ENCODE data around the gene ZNF506.
"Not testable (repeated sequence)": the region's sequence is repeated elsewhere in the genome, so short reads cannot be mapped to it uniquely, and the experiment has no call there.

ZNF506 gene

GRCh38 chr19:19820774-19821320 lies 703 bp downstream of the ZNF506 start:
- intact Hi-C loops (cut with micrococcal nuclease): loop anchor here (5.0 kb wide), 2 partner anchors 46 to 159 kb away; partner anchors contain the start of genes ATP13A1 and ZNF253
- H3K9me3 Mint-ChIP-seq: peaks cover 74% of the 10 kb centered on the region
- H3K36me3 Mint-ChIP-seq (ENCODE audit: low read depth): peaks cover 59% of the 10 kb centered on the region
- no peaks in the 10 kb centered on the region for H3K27me3 Mint-ChIP-seq
- H3K4me3 Mint-ChIP-seq: peak overlapping the region; percentile 97
- peaks cover 8% of the 10 kb centered on the region for H3K4me1 Mint-ChIP-seq (ENCODE audit: low read depth)
- H3K27ac Mint-ChIP-seq: peak overlapping the region; percentile 98

GRCh38 chr19:19817357-19817756 lies 4.2 kb downstream of the ZNF506 start:
- H3K36me3 Mint-ChIP-seq (ENCODE audit: low read depth): peaks cover 90% of the 10 kb centered on the region
- no peak overlapping the region for H3K4me3 Mint-ChIP-seq
- peaks cover 82% of the 10 kb centered on the region for H3K9me3 Mint-ChIP-seq
- no peaks in the 10 kb centered on the region for H3K27me3 Mint-ChIP-seq
- intact Hi-C loops (cut with micrococcal nuclease): loop anchor here (10.0 kb wide), 1 partner anchor 103 kb away; no protein-coding TSS in a partner anchor
- peaks cover 8% of the 10 kb centered on the region for H3K4me1 Mint-ChIP-seq (ENCODE audit: low read depth)
- H3K27ac Mint-ChIP-seq: no peak overlapping the region

GRCh38 chr19:19816679-19817078 lies 4.9 kb downstream of the ZNF506 start:
- H3K27me3 Mint-ChIP-seq: no peaks in the 10 kb centered on the region
- intact Hi-C loops (cut with micrococcal nuclease): loop anchor here (10.0 kb wide), 1 partner anchor 102 kb away; no protein-coding TSS in a partner anchor
- no peak overlapping the region for H3K4me3 Mint-ChIP-seq
- peaks cover 97% of the 10 kb centered on the region for H3K36me3 Mint-ChIP-seq (ENCODE audit: low read depth)
- no peak overlapping the region for H3K27ac Mint-ChIP-seq
- peaks cover 8% of the 10 kb centered on the region for H3K4me1 Mint-ChIP-seq (ENCODE audit: low read depth)
- peaks cover 88% of the 10 kb centered on the region for H3K9me3 Mint-ChIP-seq

- intact Hi-C loops (cut with micrococcal nuclease): loop anchor here (10.0 kb wide), 1 partner anchor 97 kb away; no protein-coding TSS in a partner anchor
- peaks cover 65% of the 10 kb centered on the region for H3K9me3 Mint-ChIP-seq
- peaks cover 97% of the 10 kb centered on the region for H3K36me3 Mint-ChIP-seq (ENCODE audit: low read depth)
- H3K4me3 Mint-ChIP-seq; H3K27me3 Mint-ChIP-seq; H3K4me1 Mint-ChIP-seq (ENCODE audit: low read depth); H3K27ac Mint-ChIP-seq: not testable (repeated sequence)
Observed at GRCh38 chr19:19811999-19812398, 9.6 kb downstream of the ZNF506 start.

- Mint-ChIP-seq H3K27ac (no peak overlapping the region), H3K4me1 (ENCODE audit: low read depth) (no peaks in the 10 kb centered on the region), H3K27me3 (no peaks in the 10 kb centered on the region), H3K4me3 (no peak overlapping the region), H3K9me3 (peaks cover 41% of the 10 kb centered on the region), H3K36me3 (ENCODE audit: low read depth) (peaks cover 96% of the 10 kb centered on the region)
- intact Hi-C loops (cut with micrococcal nuclease): no loop called here
Observed at GRCh38 chr19:19805480-19805879, 16.1 kb downstream of the ZNF506 start.

GRCh38 chr19:19788015-19788414 lies 33.5 kb downstream of the ZNF506 start:
- no peak overlapping the region for H3K27ac Mint-ChIP-seq
- intact Hi-C loops (cut with micrococcal nuclease): no loop called here
- H3K9me3 Mint-ChIP-seq: peaks cover 66% of the 10 kb centered on the region

GRCh38 chr19:19785476-19785875 lies 36.1 kb downstream of the ZNF506 start:
- H3K36me3 Mint-ChIP-seq (ENCODE audit: low read depth): peaks cover 82% of the 10 kb centered on the region
- not testable (repeated sequence) for H3K27me3 Mint-ChIP-seq

More at GRCh38 chr19:19788015-19788414, 33.5 kb downstream of the ZNF506 start:
- H3K27me3 Mint-ChIP-seq: no peaks in the 10 kb centered on the region
- no peaks in the 10 kb centered on the region for H3K4me1 Mint-ChIP-seq (ENCODE audit: low read depth)
- H3K4me3 Mint-ChIP-seq: no peak overlapping the region
- H3K36me3 Mint-ChIP-seq (ENCODE audit: low read depth): peaks cover 93% of the 10 kb centered on the region

GRCh38 chr19:19782783-19783182 lies 38.8 kb downstream of the ZNF506 start:
- peaks cover 84% of the 10 kb centered on the region for H3K9me3 Mint-ChIP-seq

More at GRCh38 chr19:19785476-19785875, 36.1 kb downstream of the ZNF506 start:
- H3K27ac Mint-ChIP-seq; H3K4me1 Mint-ChIP-seq (ENCODE audit: low read depth); intact Hi-C loops (cut with micrococcal nuclease); H3K4me3 Mint-ChIP-seq: not testable (repeated sequence)
- peaks cover 74% of the 10 kb centered on the region for H3K9me3 Mint-ChIP-seq

GRCh38 chr19:19781791-19782190 lies 39.8 kb downstream of the ZNF506 start:
- H3K36me3 Mint-ChIP-seq (ENCODE audit: low read depth): peaks cover 79% of the 10 kb centered on the region
- H3K4me3 Mint-ChIP-seq; intact Hi-C loops (cut with micrococcal nuclease); H3K27ac Mint-ChIP-seq; H3K27me3 Mint-ChIP-seq: not testable (repeated sequence)
- peaks cover 19% of the 10 kb centered on the region for H3K4me1 Mint-ChIP-seq (ENCODE audit: low read depth)
- peaks cover 82% of the 10 kb centered on the region for H3K9me3 Mint-ChIP-seq

More at GRCh38 chr19:19782783-19783182, 38.8 kb downstream of the ZNF506 start:
- intact Hi-C loops (cut with micrococcal nuclease): no loop called here
- H3K4me3 Mint-ChIP-seq: no peak overlapping the region
- peaks cover 9% of the 10 kb centered on the region for H3K4me1 Mint-ChIP-seq (ENCODE audit: low read depth)
- H3K36me3 Mint-ChIP-seq (ENCODE audit: low read depth): peaks cover 82% of the 10 kb centered on the region
- no peak overlapping the region for H3K27ac Mint-ChIP-seq
- no peaks in the 10 kb centered on the region for H3K27me3 Mint-ChIP-seq

- Mint-ChIP-seq H3K9me3 (peaks cover 50% of the 10 kb centered on the region), H3K4me1 (ENCODE audit: low read depth) (peaks cover 33% of the 10 kb centered on the region), H3K36me3 (ENCODE audit: low read depth) (peaks cover 59% of the 10 kb centered on the region), H3K27ac (no peak overlapping the region), H3K4me3 (no peak overlapping the region), H3K27me3 (no peaks in the 10 kb centered on the region)
- intact Hi-C loops (cut with micrococcal nuclease): loop anchor here (5.0 kb wide), 1 partner anchor 116 kb away; the partner anchor contains the start of gene ATP13A1
Observed at GRCh38 chr19:19778666-19779065, 42.9 kb downstream of the ZNF506 start.

- Mint-ChIP-seq H3K27me3 (no peaks in the 10 kb centered on the region), H3K27ac (no peak overlapping the region), H3K4me3 (no peak overlapping the region), H3K4me1 (ENCODE audit: low read depth) (peaks cover 33% of the 10 kb centered on the region), H3K36me3 (ENCODE audit: low read depth) (peaks cover 53% of the 10 kb centered on the region), H3K9me3 (peaks cover 41% of the 10 kb centered on the region)
- intact Hi-C loops (cut with micrococcal nuclease): loop anchor here (5.0 kb wide), 1 partner anchor 115 kb away; the partner anchor contains the start of gene ATP13A1
Observed at GRCh38 chr19:19777692-19778091, 43.9 kb downstream of the ZNF506 start.

GRCh38 chr19:19776206-19777008 lies 45.1 kb downstream of the ZNF506 start:
- H3K4me1 Mint-ChIP-seq (ENCODE audit: low read depth): peaks cover 33% of the 10 kb centered on the region
- H3K4me3 Mint-ChIP-seq: peak overlapping the region; percentile 93
- no peaks in the 10 kb centered on the region for H3K27me3 Mint-ChIP-seq
- H3K9me3 Mint-ChIP-seq: peaks cover 36% of the 10 kb centered on the region
- peak overlapping the region; percentile 88 for H3K27ac Mint-ChIP-seq
- H3K36me3 Mint-ChIP-seq (ENCODE audit: low read depth): peaks cover 42% of the 10 kb centered on the region
- intact Hi-C loops (cut with micrococcal nuclease): loop anchor here (1.0 to 5.0 kb wide), 2 partner anchors 43 to 114 kb away; partner anchors contain the start of genes ATP13A1 and ZNF14

- Mint-ChIP-seq H3K27me3 (no peaks in the 10 kb centered on the region), H3K4me1 (ENCODE audit: low read depth) (peaks cover 33% of the 10 kb centered on the region), H3K9me3 (peaks cover 42% of the 10 kb centered on the region), H3K36me3 (ENCODE audit: low read depth) (peaks cover 42% of the 10 kb centered on the region), H3K27ac (peak overlapping the region; percentile 88), H3K4me3 (peak overlapping the region; percentile 93)
- intact Hi-C loops (cut with micrococcal nuclease): loop anchor here (1.0 to 5.0 kb wide), 2 partner anchors 43 to 114 kb away; partner anchors contain the start of genes ATP13A1 and ZNF14
Observed at GRCh38 chr19:19775891-19776205, 45.7 kb downstream of the ZNF506 start.
